Measurements from ENCODE around the gene CARMIL3. TPM values are rescaled to one million over a fixed set of nuclear protein-coding genes. Genes with fewer than 3 reads are reported as not detected.

Gene CARMIL3
- total RNA-seq, 4 donors from 2014 or later, result 0.42 to 0.60 (median 0.44) TPM; not detected in 1

DNA sequence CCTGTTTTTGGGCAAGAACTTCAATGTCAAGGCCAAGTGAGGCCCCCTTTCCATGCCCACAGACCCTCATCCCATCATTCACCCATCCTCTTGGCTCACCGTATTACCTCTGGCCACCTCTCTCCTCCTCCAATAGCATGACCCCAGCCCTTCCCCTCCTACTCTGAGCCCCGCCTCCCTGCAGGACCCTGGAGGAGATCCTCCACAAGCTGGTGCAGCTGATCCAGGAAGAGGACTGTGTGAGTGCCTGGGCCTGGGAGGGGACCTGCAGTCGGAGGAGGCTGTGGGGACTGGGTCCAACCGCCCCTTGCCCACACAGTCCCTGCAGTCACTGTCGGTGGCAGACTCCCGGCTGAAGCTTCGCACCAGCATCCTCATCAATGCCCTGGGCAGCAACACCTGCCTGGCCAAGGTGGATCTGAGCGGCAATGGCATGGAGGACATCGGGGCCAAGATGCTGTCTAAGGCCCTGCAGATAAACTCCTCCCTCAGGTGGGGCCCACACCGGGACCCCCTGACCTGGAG lies 7.2 kb downstream of the CARMIL3 start:
- Histone ChIP-seq H3K4me3 (no peak overlapping the region), H3K27ac (no peak overlapping the region), H3K9me3 (no peaks in the 10 kb centered on the region), H3K36me3 (no peaks in the 10 kb centered on the region), H3K4me1 (peaks cover 0 to 3% (median 0%) of the 10 kb centered on the region in 4 donors), H3K27me3 (no peaks in the 10 kb centered on the region)
- no peak for TF ChIP-seq POLR2A (IDR thresholded peaks at IDR 0.05)
- TF ChIP-seq CTCF (IDR thresholded peaks at IDR 0.05), result no peak
- TF ChIP-seq EP300 (IDR thresholded peaks at IDR 0.05), result no peak
- no peak for DNase-seq (ENCODE audit: low spot score in 2 of 2)
- 81 to 90% methylated on average over 4 to 10 of the region's 10 CpGs for WGBS, 2 donors

GRCh38 chr14:24059841-24060388 lies 8.1 kb downstream of the CARMIL3 start:
- Histone ChIP-seq H3K27ac (no peak overlapping the region), H3K4me1 (peaks cover 0 to 3% (median 0%) of the 10 kb centered on the region in 4 donors), H3K36me3 (no peaks in the 10 kb centered on the region), H3K9me3 (no peaks in the 10 kb centered on the region), H3K4me3 (no peak overlapping the region), H3K27me3 (no peaks in the 10 kb centered on the region)
- TF ChIP-seq POLR2A (IDR thresholded peaks at IDR 0.05), result no peak
- TF ChIP-seq CTCF (IDR thresholded peaks at IDR 0.05), result no peak
- TF ChIP-seq EP300 (IDR thresholded peaks at IDR 0.05), result no peak
- DNase-seq (ENCODE audit: low spot score in 2 of 2), result no peak
- 80 to 90% methylated on average over 7 to 16 of the region's 16 CpGs for WGBS, 2 donors

DNA sequence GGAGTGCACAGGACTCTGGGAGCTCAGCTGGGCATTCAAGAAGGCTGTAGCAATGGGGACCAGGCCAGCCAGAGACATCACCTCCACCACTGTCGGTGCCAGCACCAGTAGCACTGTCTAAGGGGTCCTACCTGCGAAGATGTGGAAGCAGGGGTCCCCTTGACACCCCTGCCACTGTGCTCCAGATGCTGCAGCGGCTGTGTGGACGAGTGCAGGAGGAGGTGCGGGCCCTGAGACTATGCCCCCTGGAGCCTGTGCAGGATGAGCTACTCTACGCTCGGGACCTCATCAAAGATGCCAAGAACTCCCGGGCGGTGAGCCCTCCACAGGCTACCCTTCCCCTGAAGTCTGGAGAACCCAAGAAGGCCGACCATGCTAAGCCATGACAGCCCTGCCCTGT lies 8.6 kb downstream of the CARMIL3 start:
- 89 to 92% methylated on average over 10 of the region's 10 CpGs for WGBS, 2 donors
- no peak for TF ChIP-seq CTCF (IDR thresholded peaks at IDR 0.05)
- TF ChIP-seq EP300 (IDR thresholded peaks at IDR 0.05), result no peak
- no peak for TF ChIP-seq POLR2A (IDR thresholded peaks at IDR 0.05)
- Histone ChIP-seq H3K4me3 (no peak overlapping the region), H3K27me3 (no peaks in the 10 kb centered on the region), H3K4me1 (peaks cover 0 to 3% (median 0%) of the 10 kb centered on the region in 4 donors), H3K27ac (no peak overlapping the region), H3K36me3 (no peaks in the 10 kb centered on the region), H3K9me3 (no peaks in the 10 kb centered on the region)
- no peak for DNase-seq (ENCODE audit: low spot score in 2 of 2)

- H3K9me3 ChIP-seq, result no peaks in the 10 kb centered on the region
- WGBS, 2 donors, result 89% methylated on average over 6 to 7 of the region's 7 CpGs
- H3K36me3 ChIP-seq, result no peaks in the 10 kb centered on the region
- no peak for DNase-seq (ENCODE audit: low spot score in 2 of 2)
- H3K4me3 ChIP-seq, result no peak overlapping the region
- H3K27me3 ChIP-seq, result no peaks in the 10 kb centered on the region
- H3K4me1 ChIP-seq, result peaks cover 0 to 3% (median 0%) of the 10 kb centered on the region in 4 donors
- TF ChIP-seq CTCF (IDR thresholded peaks at IDR 0.05), result no peak
- TF ChIP-seq POLR2A (IDR thresholded peaks at IDR 0.05), result no peak
- TF ChIP-seq EP300 (IDR thresholded peaks at IDR 0.05), result no peak
- peak overlapping the region in 1 of 4 donors; percentile 19 for H3K27ac ChIP-seq
Observed at GRCh38 chr14:24060984-24061913, 9.4 kb downstream of the CARMIL3 start.
